Measurements from ENCODE around the gene TSC1.

The TSC1 gene

GRCh38 chr9:132896906-132897305, 47.5 kb downstream of the TSC1 start:
- Histone ChIP-seq H3K36me3 (ENCODE audit: insufficient read depth, low read depth, low read length) (peaks cover 87% of the 10 kb centered on the region), H3K9ac (ENCODE audit: low read depth, low read length) (no peak overlapping the region)

GRCh38 chr9:132896264-132896663, 48.2 kb downstream of the TSC1 start:
- no peak overlapping the region for H3K9ac ChIP-seq (ENCODE audit: low read depth, low read length)
- no peaks in the 10 kb centered on the region for H3K4me1 ChIP-seq (ENCODE audit: insufficient read depth, low read length)
- no peak overlapping the region for H3K4me3 ChIP-seq (ENCODE audit: low read length)
- H3K9me3 ChIP-seq (ENCODE audit: insufficient read depth, low read depth, low read length): no peaks in the 10 kb centered on the region
- H3K27me3 ChIP-seq (ENCODE audit: insufficient read depth, low read length): no peaks in the 10 kb centered on the region
- H3K27ac ChIP-seq (ENCODE audit: low read length): no peak overlapping the region
- peaks cover 82% of the 10 kb centered on the region for H3K36me3 ChIP-seq (ENCODE audit: insufficient read depth, low read depth, low read length)

More at GRCh38 chr9:132896906-132897305, 47.5 kb downstream of the TSC1 start:
- Histone ChIP-seq H3K27me3 (ENCODE audit: insufficient read depth, low read length) (no peaks in the 10 kb centered on the region), H3K4me3 (ENCODE audit: low read length) (no peak overlapping the region), H3K4me1 (ENCODE audit: insufficient read depth, low read length) (no peaks in the 10 kb centered on the region), H3K27ac (ENCODE audit: low read length) (no peak overlapping the region), H3K9me3 (ENCODE audit: insufficient read depth, low read depth, low read length) (no peaks in the 10 kb centered on the region)

GRCh38 chr9:132894862-132895835, 49.3 kb downstream of the TSC1 start:
- Histone ChIP-seq H3K27me3 (ENCODE audit: insufficient read depth, low read length) (no peaks in the 10 kb centered on the region), H3K9ac (ENCODE audit: low read depth, low read length) (no peak overlapping the region), H3K9me3 (ENCODE audit: insufficient read depth, low read depth, low read length) (no peaks in the 10 kb centered on the region), H3K4me1 (ENCODE audit: insufficient read depth, low read length) (no peaks in the 10 kb centered on the region), H3K27ac (ENCODE audit: low read length) (no peak overlapping the region), H3K36me3 (ENCODE audit: insufficient read depth, low read depth, low read length) (peaks cover 71% of the 10 kb centered on the region), H3K4me3 (ENCODE audit: low read length) (no peak overlapping the region)

- no peaks in the 10 kb centered on the region for H3K4me1 ChIP-seq (ENCODE audit: insufficient read depth, low read length)
- H3K9ac ChIP-seq (ENCODE audit: low read depth, low read length): no peak overlapping the region
- H3K4me3 ChIP-seq (ENCODE audit: low read length): no peak overlapping the region
- no peaks in the 10 kb centered on the region for H3K27me3 ChIP-seq (ENCODE audit: insufficient read depth, low read length)
- H3K9me3 ChIP-seq (ENCODE audit: insufficient read depth, low read depth, low read length): no peaks in the 10 kb centered on the region
- peaks cover 63% of the 10 kb centered on the region for H3K36me3 ChIP-seq (ENCODE audit: insufficient read depth, low read depth, low read length)
- no peak overlapping the region for H3K27ac ChIP-seq (ENCODE audit: low read length)
Observed at GRCh38 chr9:132894346-132894745, 50.1 kb downstream of the TSC1 start.

- Histone ChIP-seq H3K4me1 (ENCODE audit: insufficient read depth, low read length) (no peaks in the 10 kb centered on the region), H3K9me3 (ENCODE audit: insufficient read depth, low read depth, low read length) (no peaks in the 10 kb centered on the region), H3K9ac (ENCODE audit: low read depth, low read length) (no peak overlapping the region), H3K27ac (ENCODE audit: low read length) (no peak overlapping the region), H3K27me3 (ENCODE audit: insufficient read depth, low read length) (no peaks in the 10 kb centered on the region), H3K4me3 (ENCODE audit: low read length) (no peak overlapping the region), H3K36me3 (ENCODE audit: insufficient read depth, low read depth, low read length) (peaks cover 44% of the 10 kb centered on the region)
Observed at GRCh38 chr9:132892400-132892799, 52.0 kb downstream of the TSC1 start.

- H3K27ac ChIP-seq (ENCODE audit: low read length): no peak overlapping the region
- H3K36me3 ChIP-seq (ENCODE audit: insufficient read depth, low read depth, low read length): 0 out of 2 replicates have a peak, but pooled peaks cover 6% of the 10 kb centered on the region
- no peaks in the 10 kb centered on the region for H3K27me3 ChIP-seq (ENCODE audit: insufficient read depth, low read length)
- H3K9me3 ChIP-seq (ENCODE audit: insufficient read depth, low read depth, low read length): no peaks in the 10 kb centered on the region
- H3K9ac ChIP-seq (ENCODE audit: low read depth, low read length): no peak overlapping the region
- H3K4me3 ChIP-seq (ENCODE audit: low read length): no peak overlapping the region
- no peaks in the 10 kb centered on the region for H3K4me1 ChIP-seq (ENCODE audit: insufficient read depth, low read length)
Observed at GRCh38 chr9:132888151-132888550, 56.3 kb downstream of the TSC1 start.

GRCh38 chr9:132887181-132888120, 57.0 kb downstream of the TSC1 start:
- Histone ChIP-seq H3K4me1 (ENCODE audit: insufficient read depth, low read length) (no peaks in the 10 kb centered on the region), H3K9me3 (ENCODE audit: insufficient read depth, low read depth, low read length) (no peaks in the 10 kb centered on the region), H3K27me3 (ENCODE audit: insufficient read depth, low read length) (no peaks in the 10 kb centered on the region), H3K9ac (ENCODE audit: low read depth, low read length) (no peak overlapping the region), H3K27ac (ENCODE audit: low read length) (no peak overlapping the region), H3K4me3 (ENCODE audit: low read length) (no peak overlapping the region), H3K36me3 (ENCODE audit: insufficient read depth, low read depth, low read length) (no peaks in the 10 kb centered on the region)

GRCh38 chr9:132886334-132886725, 58.1 kb downstream of the TSC1 start:
- Histone ChIP-seq H3K4me3 (ENCODE audit: low read length) (no peak overlapping the region), H3K36me3 (ENCODE audit: insufficient read depth, low read depth, low read length) (no peaks in the 10 kb centered on the region), H3K9me3 (ENCODE audit: insufficient read depth, low read depth, low read length) (no peaks in the 10 kb centered on the region), H3K4me1 (ENCODE audit: insufficient read depth, low read length) (no peaks in the 10 kb centered on the region), H3K27me3 (ENCODE audit: insufficient read depth, low read length) (no peaks in the 10 kb centered on the region), H3K9ac (ENCODE audit: low read depth, low read length) (no peak overlapping the region), H3K27ac (ENCODE audit: low read length) (no peak overlapping the region)

- Histone ChIP-seq H3K27ac (ENCODE audit: low read length) (no peak overlapping the region), H3K4me3 (ENCODE audit: low read length) (no peak overlapping the region), H3K9me3 (ENCODE audit: insufficient read depth, low read depth, low read length) (no peaks in the 10 kb centered on the region), H3K9ac (ENCODE audit: low read depth, low read length) (no peak overlapping the region), H3K36me3 (ENCODE audit: insufficient read depth, low read depth, low read length) (no peaks in the 10 kb centered on the region), H3K4me1 (ENCODE audit: insufficient read depth, low read length) (no peaks in the 10 kb centered on the region), H3K27me3 (ENCODE audit: insufficient read depth, low read length) (no peaks in the 10 kb centered on the region)
Observed at GRCh38 chr9:132885720-132886333, 58.6 kb downstream of the TSC1 start.

GRCh38 chr9:132883349-132884294, 60.8 kb downstream of the TSC1 start:
- no peaks in the 10 kb centered on the region for H3K9me3 ChIP-seq (ENCODE audit: insufficient read depth, low read depth, low read length)
- no peak overlapping the region for H3K4me3 ChIP-seq (ENCODE audit: low read length)
- no peak overlapping the region for H3K27ac ChIP-seq (ENCODE audit: low read length)
- H3K4me1 ChIP-seq (ENCODE audit: insufficient read depth, low read length): no peaks in the 10 kb centered on the region
- H3K27me3 ChIP-seq (ENCODE audit: insufficient read depth, low read length): peaks cover 12% of the 10 kb centered on the region
- no peak overlapping the region for H3K9ac ChIP-seq (ENCODE audit: low read depth, low read length)
- H3K36me3 ChIP-seq (ENCODE audit: insufficient read depth, low read depth, low read length): no peaks in the 10 kb centered on the region
